Activated T-helper 2 cell treated with anti-CD3 and anti-CD28 coated beads, Interferon-gamma antibody, Interleukin-2, Interleukin-4, amounts not matched to agents 10 μg/mL and 5 μg/mL and 100 μg/mL, durations not matched to agents 14 hours and 24 hours and 36 hours (primary cell): ENCODE data around the gene ZBTB48. TPM values are rescaled to one million over a fixed set of nuclear protein-coding genes. Genes with fewer than 3 reads are reported as not detected.
A peak's percentile ranks its signal among the peaks of the same experiment; 100 is the strongest.
"Not testable (repeated sequence)": the region's sequence is repeated elsewhere in the genome, so short reads cannot be mapped to it uniquely, and the experiment has no call there.

ENCODE experiments used
- DNase-seq: peaks from one replicate; pipeline ENCODE4 v3.0.0; 2021; ENCODE audit warnings: low spot score
- H3K27ac Mint-ChIP-seq: one replicate; pipeline ENCODE4 v1.8.0; 2021; ENCODE audit warnings: mixed read lengths
- H3K27me3 Mint-ChIP-seq: one replicate; pipeline ENCODE4 v1.8.0; 2021; ENCODE audit warnings: low read depth, mixed read lengths
- H3K36me3 Mint-ChIP-seq: one replicate; pipeline ENCODE4 v1.8.0; 2021; ENCODE audit warnings: low read depth, mixed read lengths
- H3K4me1 Mint-ChIP-seq: one replicate; pipeline ENCODE4 v1.8.0; 2021; ENCODE audit warnings: low read depth, mixed read lengths
- H3K4me3 Mint-ChIP-seq: one replicate; pipeline ENCODE4 v1.8.0; 2021; ENCODE audit warnings: low read depth, mild to moderate bottlenecking, moderate library complexity, mixed read lengths
- H3K9me3 Mint-ChIP-seq: one replicate; pipeline ENCODE4 v1.8.0; 2021; ENCODE audit warnings: mixed read lengths
- intact Hi-C: fragments of 100-400 bp; cut with micrococcal nuclease; formaldehyde crosslinking; loops from one replicate; pipeline ENCODE4 v1.15.1; 2023
- total RNA-seq: library from RNA; stranded (reverse); gene quantifications from 2 replicates; pipeline ENCODE4 v1.2.3, GENCODE V29; 2022

ZBTB48 gene
- total RNA-seq, 1 donor from 2014 or later = 26.3 TPM

GRCh38 chr1:6554907-6555778, 24.7 kb upstream of the ZBTB48 start, which contains the start of gene TAS1R1:
TAS1R1 (plus strand) TSS chr1:6555307; CDS start chr1:6555374, 67 bp downstream.
- Mint-ChIP-seq H3K9me3 (no peaks in the 10 kb centered on the region), H3K27ac (no peak within 1 kb of the TSS), H3K27me3 (no peaks in the 10 kb centered on the region), H3K36me3 (peaks cover 9% of the 10 kb centered on the region), H3K4me1 (peaks cover 10% of the 10 kb centered on the region), H3K4me3 (peak within 1 kb of the TSS; percentile 64)
- no peak for DNase-seq
- intact Hi-C loops = loop anchor here (2.0 to 5.0 kb wide), 4 partner anchors 24 to 68 kb away; partner anchors contain the start of genes KLHL21, PHF13 and ZBTB48

- DNase-seq = no peak
- no peak overlapping the region for H3K27ac Mint-ChIP-seq
- intact Hi-C loops = no loop called here
These were observed 22.2 kb upstream of the ZBTB48 start for GRCh38 chr1:6557597-6557996.

GRCh38 chr1:6559161-6559560, 20.6 kb upstream of the ZBTB48 start:
- H3K4me1 Mint-ChIP-seq, H3K4me3 Mint-ChIP-seq, H3K27me3 Mint-ChIP-seq, H3K27ac Mint-ChIP-seq, H3K9me3 Mint-ChIP-seq, intact Hi-C loops, H3K36me3 Mint-ChIP-seq, DNase-seq: not testable (repeated sequence)

More at GRCh38 chr1:6557597-6557996, 22.2 kb upstream of the ZBTB48 start:
- H3K27me3 Mint-ChIP-seq = peaks cover 2% of the 10 kb centered on the region
- H3K4me3 Mint-ChIP-seq = no peak overlapping the region
- H3K36me3 Mint-ChIP-seq = peaks cover 6% of the 10 kb centered on the region
- H3K4me1 Mint-ChIP-seq = peaks cover 10% of the 10 kb centered on the region
- no peaks in the 10 kb centered on the region for H3K9me3 Mint-ChIP-seq

DNA sequence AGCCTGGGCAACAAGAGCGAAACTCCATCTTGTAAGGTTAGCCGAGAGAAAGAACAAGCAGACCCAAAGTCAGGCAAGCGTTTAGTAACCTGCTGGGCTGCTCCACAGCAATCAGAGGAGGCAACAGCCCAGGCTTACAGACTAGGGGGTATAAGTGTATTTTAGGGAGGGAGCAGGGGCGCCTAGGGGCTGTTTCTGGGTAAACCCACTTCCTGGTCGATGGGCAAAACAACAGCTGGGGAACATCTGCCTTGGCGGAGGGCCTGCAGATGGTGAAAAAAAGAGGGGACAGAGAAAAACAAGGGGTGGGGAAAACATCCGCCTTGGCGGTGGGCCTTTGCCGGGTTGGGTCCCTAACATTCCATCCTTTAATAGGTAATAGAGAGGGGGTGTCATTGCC, 19.5 kb upstream of the ZBTB48 start:
- Mint-ChIP-seq H3K4me3 (no peak overlapping the region), H3K27me3 (peaks cover 2% of the 10 kb centered on the region), H3K9me3 (no peaks in the 10 kb centered on the region), H3K4me1 (no peaks in the 10 kb centered on the region), H3K27ac (no peak overlapping the region), H3K36me3 (no peaks in the 10 kb centered on the region)
- DNase-seq = no peak
- intact Hi-C loops = no loop called here

GRCh38 chr1:6569033-6569432, 10.8 kb upstream of the ZBTB48 start:
- Mint-ChIP-seq H3K9me3 (no peaks in the 10 kb centered on the region), H3K36me3 (no peaks in the 10 kb centered on the region)
- DNase-seq = no peak

GRCh38 chr1:6570100-6570499, 9.7 kb upstream of the ZBTB48 start:
- H3K27ac Mint-ChIP-seq = no peak overlapping the region
- no peaks in the 10 kb centered on the region for H3K36me3 Mint-ChIP-seq
- peaks cover 8% of the 10 kb centered on the region for H3K27me3 Mint-ChIP-seq
- DNase-seq = no peak
- no peak overlapping the region for H3K4me3 Mint-ChIP-seq
- intact Hi-C loops = no loop called here
- H3K9me3 Mint-ChIP-seq = no peaks in the 10 kb centered on the region
- H3K4me1 Mint-ChIP-seq = no peaks in the 10 kb centered on the region

More at GRCh38 chr1:6569033-6569432, 10.8 kb upstream of the ZBTB48 start:
- Mint-ChIP-seq H3K27me3 (peaks cover 8% of the 10 kb centered on the region), H3K4me1 (no peaks in the 10 kb centered on the region), H3K27ac (no peak overlapping the region), H3K4me3 (no peak overlapping the region)
- intact Hi-C loops = no loop called here

- Mint-ChIP-seq H3K4me3 (no peak overlapping the region), H3K4me1 (no peaks in the 10 kb centered on the region), H3K36me3 (no peaks in the 10 kb centered on the region), H3K27ac (no peak overlapping the region), H3K27me3 (peaks cover 8% of the 10 kb centered on the region), H3K9me3 (no peaks in the 10 kb centered on the region)
- intact Hi-C loops = no loop called here
- no peak for DNase-seq
These were observed 8.8 kb upstream of the ZBTB48 start for GRCh38 chr1:6570987-6571386.

DNA sequence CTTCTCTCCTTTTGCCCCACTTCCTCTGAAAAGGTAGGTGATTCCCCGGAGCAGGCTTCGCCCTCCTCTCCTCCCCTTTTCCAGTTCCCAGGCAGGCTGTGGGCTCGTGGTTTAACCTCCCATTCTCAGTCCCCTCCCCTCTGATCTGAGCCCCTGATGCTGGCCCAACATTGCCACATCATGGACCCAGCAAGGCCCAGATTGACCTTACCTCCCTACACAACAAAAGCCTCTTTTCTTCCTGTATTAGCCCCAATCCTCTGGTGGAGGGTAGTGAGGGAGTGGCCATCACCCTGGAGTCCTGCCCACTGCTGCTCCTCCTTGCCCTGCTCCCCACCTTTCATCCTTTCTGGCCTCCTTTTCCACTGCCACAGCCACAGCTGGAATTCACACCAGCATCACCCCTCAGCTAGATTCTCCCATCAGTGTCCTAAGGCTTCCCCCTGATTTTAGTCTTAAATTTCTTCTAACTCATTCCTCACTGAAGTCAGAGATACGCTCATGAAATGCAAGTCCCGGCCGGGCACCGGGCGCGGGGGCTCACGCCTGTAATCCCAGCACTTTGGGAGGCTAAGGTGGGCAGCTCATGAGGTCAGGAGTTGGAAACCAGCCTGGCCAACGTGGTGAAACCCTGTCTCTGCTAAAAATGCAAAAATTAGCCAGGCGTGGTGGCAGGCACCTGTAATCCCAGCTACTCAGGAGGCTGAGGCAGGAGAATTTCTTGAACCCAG, 7.0 kb upstream of the ZBTB48 start:
- no peaks in the 10 kb centered on the region for H3K9me3 Mint-ChIP-seq
- no peak overlapping the region for H3K27ac Mint-ChIP-seq
- DNase-seq = no peak
- H3K36me3 Mint-ChIP-seq = no peaks in the 10 kb centered on the region
- H3K4me3 Mint-ChIP-seq = no peak overlapping the region
- intact Hi-C loops = no loop called here
- H3K27me3 Mint-ChIP-seq = peaks cover 8% of the 10 kb centered on the region
- no peaks in the 10 kb centered on the region for H3K4me1 Mint-ChIP-seq

DNA sequence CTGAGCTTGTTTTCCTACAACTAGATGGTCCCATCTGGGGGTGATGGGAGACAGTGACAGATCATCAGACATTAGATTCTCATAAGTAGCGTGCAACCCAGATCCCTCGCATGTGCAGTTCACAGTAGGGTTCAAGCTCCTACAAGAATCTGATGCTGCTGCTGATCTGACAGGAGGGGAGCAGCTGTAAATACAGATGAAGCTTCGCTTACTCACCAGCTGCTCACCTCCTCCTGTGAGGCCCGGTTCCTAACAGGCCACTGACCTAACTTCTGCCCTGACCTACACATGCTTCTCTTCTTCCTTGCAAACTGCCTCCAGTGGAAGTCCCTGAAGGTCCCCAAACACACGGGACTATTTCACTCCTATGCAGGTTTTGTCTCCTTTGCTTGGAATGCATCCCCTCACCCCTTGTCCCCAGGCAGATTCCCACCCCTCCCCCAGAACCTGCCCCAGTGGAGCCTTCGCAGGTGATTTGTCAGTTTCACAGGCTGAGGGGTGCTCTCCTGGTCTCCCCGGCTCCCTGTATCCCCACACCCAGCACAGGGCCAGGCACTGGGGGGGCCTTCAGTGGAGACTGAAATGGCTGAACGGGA, 5.7 kb upstream of the ZBTB48 start:
- intact Hi-C loops = no loop called here
- no peak for DNase-seq
- H3K27me3 Mint-ChIP-seq = peaks cover 7% of the 10 kb centered on the region
- peaks cover under 1% of the 10 kb centered on the region for H3K4me1 Mint-ChIP-seq
- no peaks in the 10 kb centered on the region for H3K9me3 Mint-ChIP-seq
- H3K4me3 Mint-ChIP-seq = no peak overlapping the region
- no peaks in the 10 kb centered on the region for H3K36me3 Mint-ChIP-seq
- H3K27ac Mint-ChIP-seq = no peak overlapping the region

DNA sequence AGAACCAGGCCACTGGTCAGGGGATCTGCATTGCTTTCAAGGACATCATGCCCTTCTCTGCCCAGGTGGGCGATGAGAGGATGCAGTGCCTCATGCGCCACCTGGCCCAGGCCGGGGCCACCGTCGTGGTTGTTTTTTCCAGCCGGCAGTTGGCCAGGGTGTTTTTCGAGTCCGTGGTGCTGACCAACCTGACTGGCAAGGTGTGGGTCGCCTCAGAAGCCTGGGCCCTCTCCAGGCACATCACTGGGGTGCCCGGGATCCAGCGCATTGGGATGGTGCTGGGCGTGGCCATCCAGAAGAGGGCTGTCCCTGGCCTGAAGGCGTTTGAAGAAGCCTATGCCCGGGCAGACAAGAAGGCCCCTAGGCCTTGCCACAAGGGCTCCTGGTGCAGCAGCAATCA, 5.0 kb upstream of the ZBTB48 start:
- H3K36me3 Mint-ChIP-seq = no peaks in the 10 kb centered on the region
- no peak for DNase-seq
- no peaks in the 10 kb centered on the region for H3K9me3 Mint-ChIP-seq
- intact Hi-C loops = no loop called here
- peaks cover 4% of the 10 kb centered on the region for H3K27me3 Mint-ChIP-seq
- no peak overlapping the region for H3K27ac Mint-ChIP-seq
- H3K4me1 Mint-ChIP-seq = peaks cover 6% of the 10 kb centered on the region
- no peak overlapping the region for H3K4me3 Mint-ChIP-seq

DNA sequence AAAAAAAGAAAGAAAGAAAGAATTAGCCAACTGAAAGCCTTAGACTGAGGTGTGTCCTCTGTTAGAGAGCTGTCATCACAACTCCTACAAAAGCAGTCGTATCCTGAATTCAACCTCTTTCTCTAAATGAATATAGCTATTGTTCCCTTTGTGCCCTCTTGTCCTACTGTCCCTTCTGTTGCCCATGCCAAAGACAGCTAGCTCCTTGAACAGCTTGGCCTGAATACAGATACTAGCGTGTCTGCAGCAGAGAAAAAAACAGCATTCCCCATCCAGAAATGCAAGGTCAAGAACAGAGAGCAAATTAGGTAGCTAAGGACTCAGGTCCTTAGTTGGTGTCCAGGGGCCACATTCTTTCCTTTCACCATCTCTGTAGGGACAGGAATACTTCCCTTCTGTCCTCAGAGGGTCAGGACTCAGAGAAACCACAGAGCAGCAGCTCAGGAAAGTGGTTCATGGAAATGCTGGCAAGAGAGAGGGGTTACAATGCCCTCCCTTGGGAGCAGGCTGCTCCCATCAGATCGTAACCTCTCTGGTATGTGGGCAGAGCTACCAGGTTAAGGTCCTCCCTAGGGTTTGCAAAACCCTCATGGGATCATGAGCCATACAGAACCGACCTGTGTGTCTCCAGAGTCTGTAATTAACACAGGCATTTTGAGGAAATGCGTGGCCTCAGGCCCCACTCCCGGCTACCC, 1.8 kb upstream of the ZBTB48 start:
- Mint-ChIP-seq H3K27me3 (no peaks in the 10 kb centered on the region), H3K4me1 (peaks cover 29% of the 10 kb centered on the region), H3K27ac (no peak overlapping the region), H3K9me3 (no peaks in the 10 kb centered on the region), H3K4me3 (no peak overlapping the region), H3K36me3 (peaks cover 7% of the 10 kb centered on the region)
- DNase-seq = no peak
- intact Hi-C loops = loop anchor here (2.0 kb wide), 1 partner anchor 23 kb away; the partner anchor contains the start of genes NOL9 and TAS1R1

GRCh38 chr1:6578624-6579373, 995 bp upstream of the ZBTB48 start:
- Mint-ChIP-seq H3K4me1 (peaks cover 29% of the 10 kb centered on the region), H3K27me3 (no peaks in the 10 kb centered on the region), H3K9me3 (no peaks in the 10 kb centered on the region), H3K27ac (no peak overlapping the region), H3K36me3 (peaks cover 7% of the 10 kb centered on the region), H3K4me3 (peak overlapping the region; percentile 88)
- no peak for DNase-seq
- intact Hi-C loops = loop anchor here (1.0 to 2.0 kb wide), 2 partner anchors 24 to 25 kb away; partner anchors contain the start of genes NOL9 and TAS1R1
